WTC11 (cell line): ENCODE results near the gene UMAD1. TPM values are rescaled to one million over a fixed set of nuclear protein-coding genes. Genes with fewer than 3 reads are reported as not detected.

ENCODE experiments used
- ATAC-seq: fragments of 200-7000 bp; cut with Tn5 transposase; 2 replicates; pipeline ENCODE4 v1.10.0; 2021; ENCODE audit warnings: mild to moderate bottlenecking, moderate library complexity
- CTCF ChIA-PET: fragments of 300-600 bp; sonication (Branson Sonifier 250); formaldehyde crosslinking; loops from one replicate; lab custom pipeline; 2021; ENCODE audit warnings: antibody characterized with exemption; lab: Charles Lee
- POLR2A ChIA-PET: fragments of 350-600 bp; sonication (Branson Sonifier 250); formaldehyde crosslinking; loops from one replicate; lab custom pipeline; 2021; ENCODE audit warnings: antibody characterized with exemption; lab: Charles Lee
- DNase-seq: peaks from one replicate; pipeline ENCODE4 v3.0.0; 2021; ENCODE audit warnings: low spot score
- H3K27ac Mint-ChIP-seq: 2 replicates; pipeline ENCODE4 v1.8.0; 2021; ENCODE audit warnings: mixed read lengths
- H3K27me3 Mint-ChIP-seq: 2 replicates; pipeline ENCODE4 v1.8.0; 2021; ENCODE audit warnings: low read depth, mild to moderate bottlenecking, moderate library complexity, mixed read lengths
- H3K36me3 Mint-ChIP-seq: 2 replicates; pipeline ENCODE4 v1.8.0; 2021; ENCODE audit warnings: mixed read lengths
- H3K4me1 Mint-ChIP-seq: 2 replicates; pipeline ENCODE4 v1.8.0; 2022; ENCODE audit warnings: mixed read lengths
- H3K4me3 Mint-ChIP-seq: 2 replicates; pipeline ENCODE4 v1.8.0; 2021; ENCODE audit warnings: mild to moderate bottlenecking, moderate library complexity, mixed read lengths
- H3K9me3 Mint-ChIP-seq: 2 replicates; pipeline ENCODE4 v1.8.0; 2021; ENCODE audit warnings: mixed read lengths
- ELF4 ChIP-seq: sonication (generic); formaldehyde crosslinking; IDR thresholded peaks from 2 replicates; pipeline ENCODE4 v1.8.1; 2022; ENCODE audit warnings: low read depth, mild to moderate bottlenecking, moderate library complexity, missing genetic modification reagents
- FOXK1 ChIP-seq: sonication (generic); formaldehyde crosslinking; IDR thresholded peaks from 2 replicates; pipeline ENCODE4 v1.8.0; 2022; ENCODE audit warnings: mild to moderate bottlenecking, moderate library complexity, missing genetic modification reagents
- GABPB1 ChIP-seq: sonication (generic); formaldehyde crosslinking; IDR thresholded peaks from 2 replicates; pipeline ENCODE4 v1.8.1; 2023; ENCODE audit warnings: mild to moderate bottlenecking, missing genetic modification reagents
- HMGA2 ChIP-seq: fragments of 250-450 bp; sonication (Bioruptor Pico); IDR thresholded peaks from 2 replicates; pipeline ENCODE4 v1.4.0; 2021; ENCODE audit warnings: mild to moderate bottlenecking, moderate library complexity
- OVOL2 ChIP-seq: fragments of 250-450 bp; sonication (Bioruptor Pico); IDR thresholded peaks from 2 replicates; pipeline ENCODE4 v1.9.0; 2021; ENCODE audit warnings: mild to moderate bottlenecking, borderline replicate concordance
- PRRX2 ChIP-seq: fragments of 250-450 bp; sonication (Bioruptor Pico); IDR thresholded peaks from 2 replicates; pipeline ENCODE4 v1.8.0; 2021; ENCODE audit warnings: mild to moderate bottlenecking
- SMAD3 ChIP-seq: sonication (generic); formaldehyde crosslinking; IDR thresholded peaks from 2 replicates; pipeline ENCODE4 v1.8.0; 2022; ENCODE audit warnings: missing genetic modification reagents, mild to moderate bottlenecking, borderline replicate concordance
- ZNF396 ChIP-seq: fragments of 250-450 bp; sonication (Bioruptor Pico); IDR thresholded peaks from 2 replicates; pipeline ENCODE4 v1.8.0; 2021; ENCODE audit warnings: mild to moderate bottlenecking, moderate library complexity, borderline replicate concordance
- ZNF423 ChIP-seq: fragments of 250-450 bp; sonication (Bioruptor Pico); IDR thresholded peaks from 2 replicates; pipeline ENCODE4 v2.1.2; 2022; ENCODE audit warnings: mild to moderate bottlenecking, moderate library complexity
- total RNA-seq: library from RNA; stranded (reverse); gene quantifications from 3 replicates; pipeline ENCODE4 v1.2.3, GENCODE V29; 2021
- TF ChIP-seq, protein P1 (sequence below): sonication (generic); formaldehyde crosslinking; IDR thresholded peaks from 2 replicates; pipeline ENCODE4 v1.8.1; 2023; ENCODE audit warnings: mild to moderate bottlenecking, missing genetic modification reagents, borderline replicate concordance
- TF ChIP-seq, protein P2 (sequence below): fragments of 250-450 bp; sonication (Bioruptor Pico); IDR thresholded peaks from 2 replicates; pipeline ENCODE4 v2.1.2; 2022; ENCODE audit warnings: mild to moderate bottlenecking, moderate library complexity
- TF ChIP-seq, protein P3 (sequence below): sonication (generic); formaldehyde crosslinking; IDR thresholded peaks from 2 replicates; pipeline ENCODE4 v1.8.0; 2023; ENCODE audit warnings: missing genetic modification reagents, mild to moderate bottlenecking, borderline replicate concordance
- TF ChIP-seq, protein P4 (sequence below): sonication (generic); formaldehyde crosslinking; IDR thresholded peaks from 2 replicates; pipeline ENCODE4 v1.8.1; 2023; ENCODE audit warnings: mild to moderate bottlenecking, missing genetic modification reagents
- TF ChIP-seq, protein P5 (sequence below): sonication (generic); formaldehyde crosslinking; conservative IDR thresholded peaks from 2 replicates; pipeline ENCODE4 v1.8.1; 2022; ENCODE audit warnings: mild to moderate bottlenecking, missing genetic modification reagents
- TF ChIP-seq, protein P6 (sequence below): sonication (generic); formaldehyde crosslinking; IDR thresholded peaks from 2 replicates; pipeline ENCODE4 v1.8.0; 2023; ENCODE audit warnings: mild to moderate bottlenecking, missing genetic modification reagents

The UMAD1 gene
- total RNA-seq, 1 experiment from 2014 or later: 13.0 TPM

DNA sequence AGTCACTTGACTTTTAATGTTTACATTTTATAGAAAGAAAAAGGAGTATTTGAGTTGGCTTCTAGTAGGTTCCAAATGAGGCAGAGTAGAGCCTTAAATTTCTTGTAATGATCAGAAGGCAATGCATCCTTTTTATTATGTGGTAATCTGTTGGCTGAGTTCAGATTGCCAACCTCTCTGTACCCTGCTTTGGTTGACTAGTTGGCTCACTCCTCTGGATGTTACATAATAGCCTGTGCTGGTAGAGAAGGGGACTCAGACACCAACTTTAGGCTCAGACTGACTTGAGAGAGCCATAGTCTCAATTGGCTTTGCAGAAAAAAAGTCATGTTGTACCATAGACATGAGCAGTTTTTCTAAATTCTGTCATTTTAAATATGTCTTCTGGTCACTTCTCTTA lies 281.3 kb downstream of the UMAD1 start (continued):
- TF ChIP-seq, protein P1, sequence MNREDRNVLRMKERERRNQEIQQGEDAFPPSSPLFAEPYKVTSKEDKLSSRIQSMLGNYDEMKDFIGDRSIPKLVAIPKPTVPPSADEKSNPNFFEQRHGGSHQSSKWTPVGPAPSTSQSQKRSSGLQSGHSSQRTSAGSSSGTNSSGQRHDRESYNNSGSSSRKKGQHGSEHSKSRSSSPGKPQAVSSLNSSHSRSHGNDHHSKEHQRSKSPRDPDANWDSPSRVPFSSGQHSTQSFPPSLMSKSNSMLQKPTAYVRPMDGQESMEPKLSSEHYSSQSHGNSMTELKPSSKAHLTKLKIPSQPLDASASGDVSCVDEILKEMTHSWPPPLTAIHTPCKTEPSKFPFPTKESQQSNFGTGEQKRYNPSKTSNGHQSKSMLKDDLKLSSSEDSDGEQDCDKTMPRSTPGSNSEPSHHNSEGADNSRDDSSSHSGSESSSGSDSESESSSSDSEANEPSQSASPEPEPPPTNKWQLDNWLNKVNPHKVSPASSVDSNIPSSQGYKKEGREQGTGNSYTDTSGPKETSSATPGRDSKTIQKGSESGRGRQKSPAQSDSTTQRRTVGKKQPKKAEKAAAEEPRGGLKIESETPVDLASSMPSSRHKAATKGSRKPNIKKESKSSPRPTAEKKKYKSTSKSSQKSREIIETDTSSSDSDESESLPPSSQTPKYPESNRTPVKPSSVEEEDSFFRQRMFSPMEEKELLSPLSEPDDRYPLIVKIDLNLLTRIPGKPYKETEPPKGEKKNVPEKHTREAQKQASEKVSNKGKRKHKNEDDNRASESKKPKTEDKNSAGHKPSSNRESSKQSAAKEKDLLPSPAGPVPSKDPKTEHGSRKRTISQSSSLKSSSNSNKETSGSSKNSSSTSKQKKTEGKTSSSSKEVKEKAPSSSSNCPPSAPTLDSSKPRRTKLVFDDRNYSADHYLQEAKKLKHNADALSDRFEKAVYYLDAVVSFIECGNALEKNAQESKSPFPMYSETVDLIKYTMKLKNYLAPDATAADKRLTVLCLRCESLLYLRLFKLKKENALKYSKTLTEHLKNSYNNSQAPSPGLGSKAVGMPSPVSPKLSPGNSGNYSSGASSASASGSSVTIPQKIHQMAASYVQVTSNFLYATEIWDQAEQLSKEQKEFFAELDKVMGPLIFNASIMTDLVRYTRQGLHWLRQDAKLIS (CRISPR knock-in tag): no peak
- TF ChIP-seq SMAD3 (CRISPR knock-in tag) (no peak), ZNF423 (CRISPR knock-in tag) (no peak), FOXK1 (CRISPR knock-in tag) (no peak), ZNF396 (CRISPR knock-in tag) (no peak), PRRX2 (CRISPR knock-in tag) (no peak), GABPB1 (no peak), HMGA2 (CRISPR knock-in tag) (no peak)
- TF ChIP-seq, protein P2, sequence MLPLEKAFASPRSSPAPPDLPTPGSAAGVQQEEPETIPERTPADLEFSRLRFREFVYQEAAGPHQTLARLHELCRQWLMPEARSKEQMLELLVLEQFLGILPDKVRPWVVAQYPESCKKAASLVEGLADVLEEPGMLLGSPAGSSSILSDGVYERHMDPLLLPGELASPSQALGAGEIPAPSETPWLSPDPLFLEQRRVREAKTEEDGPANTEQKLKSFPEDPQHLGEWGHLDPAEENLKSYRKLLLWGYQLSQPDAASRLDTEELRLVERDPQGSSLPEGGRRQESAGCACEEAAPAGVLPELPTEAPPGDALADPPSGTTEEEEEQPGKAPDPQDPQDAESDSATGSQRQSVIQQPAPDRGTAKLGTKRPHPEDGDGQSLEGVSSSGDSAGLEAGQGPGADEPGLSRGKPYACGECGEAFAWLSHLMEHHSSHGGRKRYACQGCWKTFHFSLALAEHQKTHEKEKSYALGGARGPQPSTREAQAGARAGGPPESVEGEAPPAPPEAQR (CRISPR knock-in tag): no peak
- TF ChIP-seq, protein P3, sequence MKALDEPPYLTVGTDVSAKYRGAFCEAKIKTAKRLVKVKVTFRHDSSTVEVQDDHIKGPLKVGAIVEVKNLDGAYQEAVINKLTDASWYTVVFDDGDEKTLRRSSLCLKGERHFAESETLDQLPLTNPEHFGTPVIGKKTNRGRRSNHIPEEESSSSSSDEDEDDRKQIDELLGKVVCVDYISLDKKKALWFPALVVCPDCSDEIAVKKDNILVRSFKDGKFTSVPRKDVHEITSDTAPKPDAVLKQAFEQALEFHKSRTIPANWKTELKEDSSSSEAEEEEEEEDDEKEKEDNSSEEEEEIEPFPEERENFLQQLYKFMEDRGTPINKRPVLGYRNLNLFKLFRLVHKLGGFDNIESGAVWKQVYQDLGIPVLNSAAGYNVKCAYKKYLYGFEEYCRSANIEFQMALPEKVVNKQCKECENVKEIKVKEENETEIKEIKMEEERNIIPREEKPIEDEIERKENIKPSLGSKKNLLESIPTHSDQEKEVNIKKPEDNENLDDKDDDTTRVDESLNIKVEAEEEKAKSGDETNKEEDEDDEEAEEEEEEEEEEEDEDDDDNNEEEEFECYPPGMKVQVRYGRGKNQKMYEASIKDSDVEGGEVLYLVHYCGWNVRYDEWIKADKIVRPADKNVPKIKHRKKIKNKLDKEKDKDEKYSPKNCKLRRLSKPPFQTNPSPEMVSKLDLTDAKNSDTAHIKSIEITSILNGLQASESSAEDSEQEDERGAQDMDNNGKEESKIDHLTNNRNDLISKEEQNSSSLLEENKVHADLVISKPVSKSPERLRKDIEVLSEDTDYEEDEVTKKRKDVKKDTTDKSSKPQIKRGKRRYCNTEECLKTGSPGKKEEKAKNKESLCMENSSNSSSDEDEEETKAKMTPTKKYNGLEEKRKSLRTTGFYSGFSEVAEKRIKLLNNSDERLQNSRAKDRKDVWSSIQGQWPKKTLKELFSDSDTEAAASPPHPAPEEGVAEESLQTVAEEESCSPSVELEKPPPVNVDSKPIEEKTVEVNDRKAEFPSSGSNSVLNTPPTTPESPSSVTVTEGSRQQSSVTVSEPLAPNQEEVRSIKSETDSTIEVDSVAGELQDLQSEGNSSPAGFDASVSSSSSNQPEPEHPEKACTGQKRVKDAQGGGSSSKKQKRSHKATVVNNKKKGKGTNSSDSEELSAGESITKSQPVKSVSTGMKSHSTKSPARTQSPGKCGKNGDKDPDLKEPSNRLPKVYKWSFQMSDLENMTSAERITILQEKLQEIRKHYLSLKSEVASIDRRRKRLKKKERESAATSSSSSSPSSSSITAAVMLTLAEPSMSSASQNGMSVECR (CRISPR knock-in tag): no peak
- TF ChIP-seq, protein P4, sequence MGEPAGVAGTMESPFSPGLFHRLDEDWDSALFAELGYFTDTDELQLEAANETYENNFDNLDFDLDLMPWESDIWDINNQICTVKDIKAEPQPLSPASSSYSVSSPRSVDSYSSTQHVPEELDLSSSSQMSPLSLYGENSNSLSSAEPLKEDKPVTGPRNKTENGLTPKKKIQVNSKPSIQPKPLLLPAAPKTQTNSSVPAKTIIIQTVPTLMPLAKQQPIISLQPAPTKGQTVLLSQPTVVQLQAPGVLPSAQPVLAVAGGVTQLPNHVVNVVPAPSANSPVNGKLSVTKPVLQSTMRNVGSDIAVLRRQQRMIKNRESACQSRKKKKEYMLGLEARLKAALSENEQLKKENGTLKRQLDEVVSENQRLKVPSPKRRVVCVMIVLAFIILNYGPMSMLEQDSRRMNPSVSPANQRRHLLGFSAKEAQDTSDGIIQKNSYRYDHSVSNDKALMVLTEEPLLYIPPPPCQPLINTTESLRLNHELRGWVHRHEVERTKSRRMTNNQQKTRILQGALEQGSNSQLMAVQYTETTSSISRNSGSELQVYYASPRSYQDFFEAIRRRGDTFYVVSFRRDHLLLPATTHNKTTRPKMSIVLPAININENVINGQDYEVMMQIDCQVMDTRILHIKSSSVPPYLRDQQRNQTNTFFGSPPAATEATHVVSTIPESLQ (CRISPR knock-in tag): no peak
- TF ChIP-seq, all 79 proteins: peak for 0

DNA sequence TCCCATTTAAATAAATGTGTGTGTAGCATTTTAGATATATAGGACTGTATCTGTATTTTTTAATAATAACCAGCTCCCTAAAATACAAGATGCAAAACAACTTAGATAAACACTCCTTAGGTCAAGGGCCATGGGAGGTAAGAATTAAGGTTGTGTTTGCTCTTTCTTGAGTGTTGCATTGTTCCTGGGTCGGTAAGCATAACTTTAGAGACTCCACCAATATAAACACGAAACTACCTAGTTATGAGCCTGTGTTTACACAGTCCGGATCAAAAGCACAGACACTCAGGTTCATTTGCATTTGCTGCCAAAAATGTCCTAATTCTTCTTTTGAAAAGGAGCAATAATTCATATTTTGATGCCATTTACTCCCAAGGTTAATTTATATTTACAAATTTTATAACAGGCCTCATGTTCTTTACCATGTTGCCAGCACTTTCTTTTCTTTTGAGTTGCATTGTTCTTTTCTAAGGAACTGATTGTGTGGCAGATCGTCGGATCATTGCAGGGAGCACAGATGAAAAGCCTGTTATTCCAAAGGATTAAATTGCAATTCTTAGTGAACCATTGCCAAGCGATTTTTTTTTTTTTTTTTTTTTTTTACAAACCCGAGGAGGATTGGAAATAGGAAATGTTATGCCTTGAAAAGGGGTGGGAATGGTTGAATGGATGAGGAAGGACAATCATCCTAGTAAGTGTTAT lies 282.3 kb downstream of the UMAD1 start:
- no peak for ATAC-seq
- DNase-seq: no peak
- Mint-ChIP-seq H3K4me3 (no peak overlapping the region), H3K9me3 (no peaks in the 10 kb centered on the region), H3K27me3 (no peaks in the 10 kb centered on the region), H3K4me1 (peaks cover 61% of the 10 kb centered on the region), H3K27ac (no peak overlapping the region), H3K36me3 (no peaks in the 10 kb centered on the region)
- TF ChIP-seq ZNF423 (CRISPR knock-in tag) (no peak), OVOL2 (CRISPR knock-in tag) (no peak), ELF4 (CRISPR knock-in tag) (no peak)
- TF ChIP-seq, protein P5, sequence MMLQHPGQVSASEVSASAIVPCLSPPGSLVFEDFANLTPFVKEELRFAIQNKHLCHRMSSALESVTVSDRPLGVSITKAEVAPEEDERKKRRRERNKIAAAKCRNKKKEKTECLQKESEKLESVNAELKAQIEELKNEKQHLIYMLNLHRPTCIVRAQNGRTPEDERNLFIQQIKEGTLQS (CRISPR knock-in tag): no peak
- TF ChIP-seq, protein P6, sequence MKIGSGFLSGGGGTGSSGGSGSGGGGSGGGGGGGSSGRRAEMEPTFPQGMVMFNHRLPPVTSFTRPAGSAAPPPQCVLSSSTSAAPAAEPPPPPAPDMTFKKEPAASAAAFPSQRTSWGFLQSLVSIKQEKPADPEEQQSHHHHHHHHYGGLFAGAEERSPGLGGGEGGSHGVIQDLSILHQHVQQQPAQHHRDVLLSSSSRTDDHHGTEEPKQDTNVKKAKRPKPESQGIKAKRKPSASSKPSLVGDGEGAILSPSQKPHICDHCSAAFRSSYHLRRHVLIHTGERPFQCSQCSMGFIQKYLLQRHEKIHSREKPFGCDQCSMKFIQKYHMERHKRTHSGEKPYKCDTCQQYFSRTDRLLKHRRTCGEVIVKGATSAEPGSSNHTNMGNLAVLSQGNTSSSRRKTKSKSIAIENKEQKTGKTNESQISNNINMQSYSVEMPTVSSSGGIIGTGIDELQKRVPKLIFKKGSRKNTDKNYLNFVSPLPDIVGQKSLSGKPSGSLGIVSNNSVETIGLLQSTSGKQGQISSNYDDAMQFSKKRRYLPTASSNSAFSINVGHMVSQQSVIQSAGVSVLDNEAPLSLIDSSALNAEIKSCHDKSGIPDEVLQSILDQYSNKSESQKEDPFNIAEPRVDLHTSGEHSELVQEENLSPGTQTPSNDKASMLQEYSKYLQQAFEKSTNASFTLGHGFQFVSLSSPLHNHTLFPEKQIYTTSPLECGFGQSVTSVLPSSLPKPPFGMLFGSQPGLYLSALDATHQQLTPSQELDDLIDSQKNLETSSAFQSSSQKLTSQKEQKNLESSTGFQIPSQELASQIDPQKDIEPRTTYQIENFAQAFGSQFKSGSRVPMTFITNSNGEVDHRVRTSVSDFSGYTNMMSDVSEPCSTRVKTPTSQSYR (CRISPR knock-in tag): no peak
- ChIA-PET CTCF (no interaction called here), POLR2A (no interaction called here)
